HG02973 (cell line): ENCODE measurements around the gene MYRIP.
"Not testable (repeated sequence)": the region's sequence is repeated elsewhere in the genome, so short reads cannot be mapped to it uniquely, and the experiment has no call there.

Experiments
- ATAC-seq: cut with Tn5 transposase; IDR thresholded peaks from one replicate; pipeline ENCODE4 v1.9.1; 2021; ENCODE audit warnings: moderate library complexity; ENCODE audit not compliant: unreplicated experiment

Gene MYRIP

GRCh38 chr3:39809181-39809994, at the start of gene MYRIP:
MYRIP (plus strand) TSS chr3:39809609; CDS start chr3:39900817, 91,208 bp downstream.
- ATAC-seq: peak; percentile 68

GRCh38 chr3:39760325-39760724, 49.1 kb upstream of the MYRIP start:
- no peak for ATAC-seq

DNA sequence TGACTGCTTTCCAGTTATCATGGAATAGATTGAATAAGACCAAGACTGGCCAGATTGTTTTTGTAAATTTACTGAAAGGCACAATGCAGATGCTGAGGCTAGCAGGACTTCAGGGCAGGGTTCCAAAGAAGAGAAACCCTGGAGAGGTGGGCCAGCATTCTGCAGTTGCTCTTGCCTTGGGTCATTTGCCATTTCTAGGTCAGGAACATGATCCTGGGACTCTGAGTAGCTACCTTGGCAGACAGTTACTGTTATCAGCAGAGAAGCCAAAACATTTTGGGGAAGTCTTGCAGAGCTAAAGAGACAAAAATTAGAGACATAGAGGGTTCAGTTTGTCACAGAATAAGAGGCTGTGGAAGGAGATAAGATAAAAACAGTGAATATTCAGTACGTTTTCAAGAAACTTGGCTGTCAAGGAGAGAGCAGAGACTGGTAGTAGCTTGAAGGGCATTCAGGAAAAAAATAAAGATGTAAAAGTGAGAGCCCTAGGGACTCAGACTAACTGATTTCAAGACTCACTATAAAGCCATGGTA, 46.8 kb upstream of the MYRIP start:
- ATAC-seq: no peak

- ATAC-seq: no peak
These were observed 46.0 kb upstream of the MYRIP start for GRCh38 chr3:39763390-39763789.

DNA sequence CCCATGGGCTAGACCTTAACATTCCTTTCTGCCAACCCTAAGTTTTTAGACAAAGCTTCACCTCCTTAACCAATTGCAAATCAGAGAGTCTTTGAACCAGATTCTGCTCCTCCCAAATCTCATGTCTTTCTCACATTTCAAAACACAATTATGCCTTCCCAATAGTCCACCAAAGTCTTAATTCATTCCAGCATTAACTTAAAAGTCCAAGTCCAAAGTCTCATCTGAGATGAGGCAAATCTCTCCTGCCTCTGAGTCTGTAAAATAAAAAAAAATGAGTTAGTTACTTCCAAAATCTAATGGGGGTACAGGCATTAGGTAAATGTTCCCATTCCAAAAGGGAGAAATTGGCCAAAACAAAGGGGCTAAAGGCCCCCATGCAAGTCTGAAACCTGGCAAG, 43.8 kb upstream of the MYRIP start:
- ATAC-seq: no peak

DNA sequence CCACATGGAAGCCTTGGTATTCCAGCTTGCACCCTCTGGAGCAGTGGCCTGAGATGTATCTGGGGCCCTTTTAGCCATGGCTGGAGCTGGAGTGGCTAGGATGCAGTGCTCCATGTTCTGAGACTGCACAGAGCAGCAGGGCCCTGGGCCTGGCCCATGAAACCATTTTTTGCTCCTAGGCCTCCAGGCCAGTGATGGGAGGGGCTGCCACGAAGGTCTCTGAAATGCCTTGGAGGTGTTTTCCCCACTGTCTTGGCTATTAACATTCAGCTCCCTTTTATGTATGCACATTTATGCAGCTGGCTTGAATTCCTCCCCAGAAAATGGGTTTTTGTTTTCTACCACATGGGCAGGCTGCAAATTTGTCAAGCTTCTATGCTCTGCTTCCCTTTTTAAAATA, 43.0 kb upstream of the MYRIP start:
- ATAC-seq: no peak

GRCh38 chr3:39766909-39767308, 42.5 kb upstream of the MYRIP start:
- not testable (repeated sequence) for ATAC-seq

DNA sequence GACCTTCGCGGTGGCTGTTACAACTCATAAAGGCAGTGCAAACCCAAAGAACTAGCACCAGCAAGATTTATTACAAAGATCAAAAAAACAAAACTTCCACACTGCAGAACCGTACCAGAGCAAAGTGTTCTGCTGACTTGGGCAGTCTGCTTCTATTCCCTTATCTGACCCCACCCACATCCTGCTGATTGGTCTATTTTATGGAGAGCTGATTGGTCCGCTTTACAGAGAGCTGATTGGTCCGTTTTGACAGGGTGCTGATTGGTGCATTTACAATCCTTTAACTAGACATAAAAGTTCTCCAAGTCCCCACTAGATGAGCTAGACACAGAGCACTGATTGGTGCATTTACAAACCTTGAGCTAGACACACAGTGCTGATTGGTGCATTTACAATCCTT, 31.2 kb upstream of the MYRIP start:
- ATAC-seq: not testable (repeated sequence)

- ATAC-seq: no peak
These were observed 29.7 kb upstream of the MYRIP start for GRCh38 chr3:39779511-39780230.

- no peak for ATAC-seq
These were observed 29.1 kb upstream of the MYRIP start for GRCh38 chr3:39780352-39780751.

DNA sequence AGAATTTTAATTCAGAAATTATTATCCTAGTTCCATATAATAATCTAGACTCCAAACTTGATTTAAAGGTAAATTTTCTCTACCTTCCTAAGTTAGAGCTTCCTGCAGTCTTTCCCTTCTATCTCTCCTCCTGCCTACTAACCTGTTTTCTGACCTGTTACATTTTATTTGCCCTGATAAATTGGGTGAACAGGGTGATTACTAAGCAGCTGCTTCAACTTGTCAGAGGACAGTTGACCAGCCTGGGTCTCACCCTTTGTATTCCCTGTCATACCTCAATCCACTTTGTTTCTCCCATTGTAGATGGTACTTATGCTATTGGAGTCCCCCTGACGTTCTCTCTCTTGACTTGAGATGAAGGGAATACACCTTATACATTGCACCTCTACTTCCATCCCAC, 28.4 kb upstream of the MYRIP start:
- no peak for ATAC-seq

DNA sequence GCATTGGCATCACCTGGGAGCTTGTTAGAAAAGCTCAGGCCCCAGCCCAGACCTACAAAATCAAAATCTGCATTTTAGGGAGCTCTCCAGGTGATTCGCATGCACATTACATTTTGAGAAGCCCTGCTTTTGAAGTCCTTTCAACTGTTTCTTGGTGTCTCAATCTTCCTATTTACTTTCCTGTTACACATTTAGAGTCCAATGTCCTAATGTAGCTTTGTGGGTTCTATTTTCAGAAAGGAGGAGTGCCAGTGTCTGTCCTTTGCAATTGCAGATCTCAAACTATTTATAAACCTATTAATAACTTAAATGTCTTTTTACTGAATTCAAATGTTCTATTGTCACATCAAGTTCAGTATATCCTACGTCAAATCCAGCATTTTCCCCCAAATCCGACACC, 27.8 kb upstream of the MYRIP start:
- no peak for ATAC-seq

DNA sequence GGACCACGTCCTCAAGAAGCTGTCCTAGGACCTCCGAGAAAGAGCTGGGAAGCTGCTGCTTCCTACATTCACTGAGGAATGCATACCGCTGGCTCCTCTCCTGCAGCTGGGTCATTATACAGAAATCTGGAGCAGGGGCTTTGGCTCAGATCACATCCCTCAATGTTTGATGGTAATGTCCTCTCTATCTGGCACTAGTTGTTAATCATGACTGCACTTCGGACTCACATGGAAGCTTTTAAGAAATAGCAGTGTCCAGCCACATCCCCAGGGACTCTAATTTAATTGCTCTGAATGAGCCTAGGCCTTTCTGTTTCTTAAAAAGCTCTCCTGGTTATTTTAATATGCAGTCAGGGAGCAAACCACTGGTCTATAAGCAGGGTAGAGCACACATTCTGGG, 25.7 kb upstream of the MYRIP start:
- ATAC-seq: no peak

DNA sequence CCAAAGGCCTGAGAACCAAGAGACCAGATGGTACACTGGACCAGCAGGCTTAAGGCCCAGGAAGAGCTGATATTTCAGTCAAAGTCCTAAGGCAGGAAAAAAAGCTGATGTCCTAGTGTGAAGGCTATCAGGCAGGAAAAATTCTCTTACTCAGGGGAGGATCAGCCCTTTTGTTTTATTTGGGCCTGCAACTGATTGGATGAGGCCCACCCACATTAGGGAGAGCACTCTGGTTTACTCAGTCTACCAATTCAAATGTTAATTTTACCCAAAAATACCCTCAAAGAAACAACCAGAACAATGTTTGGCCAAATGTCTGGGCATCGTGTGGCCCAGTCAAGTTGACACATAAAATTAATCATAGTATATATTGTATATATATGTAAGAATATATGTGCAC, 24.5 kb upstream of the MYRIP start:
- no peak for ATAC-seq

- no peak for ATAC-seq
These were observed 21.1 kb upstream of the MYRIP start for GRCh38 chr3:39788128-39788883.

- ATAC-seq: no peak
These were observed 17.8 kb upstream of the MYRIP start for GRCh38 chr3:39791603-39792002.

GRCh38 chr3:39794880-39795279, 14.5 kb upstream of the MYRIP start:
- no peak for ATAC-seq

DNA sequence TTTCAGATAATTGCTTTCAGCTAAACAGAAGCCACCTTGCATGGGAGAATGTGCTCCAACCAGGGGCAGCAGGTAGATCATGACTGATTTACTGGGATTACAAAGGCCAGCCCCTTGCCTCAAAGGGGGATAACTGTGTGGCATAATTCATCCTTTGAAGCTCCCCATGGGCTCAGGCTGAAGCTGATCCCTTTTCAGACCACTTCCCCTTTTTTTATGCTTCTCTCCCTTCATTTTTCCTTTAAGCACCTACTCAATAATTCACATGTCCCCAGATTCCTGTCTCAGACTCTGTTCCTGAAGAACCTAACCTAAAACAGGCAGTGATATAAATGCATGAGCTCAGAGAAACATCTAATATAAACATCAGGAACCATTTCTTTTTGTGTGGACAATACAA, 8.2 kb upstream of the MYRIP start:
- no peak for ATAC-seq

- ATAC-seq: not testable (repeated sequence)
These were observed 6.9 kb upstream of the MYRIP start for GRCh38 chr3:39802486-39802885.

GRCh38 chr3:39803956-39804355, 5.5 kb upstream of the MYRIP start:
- no peak for ATAC-seq

DNA sequence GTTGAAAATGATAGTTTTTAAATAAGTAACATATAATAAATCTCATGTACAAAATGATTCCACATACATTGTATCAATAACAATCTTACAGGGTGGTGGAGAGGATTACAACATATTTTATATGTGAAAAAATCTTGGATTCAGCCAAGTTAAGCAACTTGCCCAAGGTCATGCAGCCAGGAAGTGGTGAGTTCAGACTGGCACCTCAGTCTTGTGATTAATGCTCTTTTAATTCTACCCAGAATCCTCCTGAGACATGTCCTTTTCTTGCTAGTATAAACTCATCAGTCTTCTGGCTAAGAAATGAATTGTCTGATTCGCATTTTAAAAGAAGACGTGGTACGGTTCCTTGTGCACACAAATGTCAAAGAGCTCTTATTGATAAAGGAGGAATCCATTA, 4.5 kb upstream of the MYRIP start:
- ATAC-seq: no peak
